Vagina (tissue), 2 donors: ENCODE results near the gene KRT81. TPM values are rescaled to one million over a fixed set of nuclear protein-coding genes. Genes with fewer than 3 reads are reported as not detected.

ENCODE experiments used
- DNase-seq, 2 donors: peaks; one replicate each; pipeline ENCODE4 v3.0.0-alpha.2; 2017; ENCODE audit errors: extremely low spot score in 2 of 2
- H3K27ac ChIP-seq: fragments of 200-600 bp; sonication (generic); one replicate; pipeline ENCODE4 v1.5.1; 2019
- H3K27me3 ChIP-seq: fragments of 200-600 bp; sonication (generic); one replicate; pipeline ENCODE4 v1.5.1; 2019
- H3K36me3 ChIP-seq, 2 donors: fragments of 200-600 bp; sonication (generic); one replicate each; pipeline ENCODE4 v1.5.1; 2017 to 2019
- H3K4me1 ChIP-seq: fragments of 200-600 bp; sonication (generic); one replicate; pipeline ENCODE4 v1.5.1; 2019
- H3K4me3 ChIP-seq, 2 donors: fragments of 200-600 bp; sonication (generic); 1 replicate in 1 of 2; 2 replicates in 1 of 2; pipeline ENCODE4 v1.5.1; 2016 to 2019
- H3K9me3 ChIP-seq: fragments of 200-600 bp; sonication (generic); one replicate; pipeline ENCODE4 v1.5.1; 2019
- POLR2A ChIP-seq, 2 donors: fragments of 450-650 bp; IDR thresholded peaks; one replicate each; pipeline ENCODE4 v1.6.1; 2017; ENCODE audit warnings: antibody characterized with exemption in 2 of 2, mild to moderate bottlenecking in 2 of 2, moderate library complexity in 2 of 2
- POLR2AphosphoS5 ChIP-seq, 2 donors: sonication (generic); formaldehyde crosslinking; IDR thresholded peaks; one replicate each; pipeline ENCODE4 v1.9.0; 2017; ENCODE audit warnings: antibody characterized with exemption in 2 of 2, mild to moderate bottlenecking in 2 of 2, low read depth in 1 of 2; ENCODE audit not compliant: insufficient read depth in 1 of 2
- intact Hi-C: fragments of 100-400 bp; cut with DNase I; formaldehyde crosslinking; loops from one replicate; pipeline ENCODE4 v1.15.1; 2023
- total RNA-seq: library from RNA; depleted of rRNA; stranded (reverse); fragments of >200 nt; gene quantifications from one replicate; pipeline ENCODE4 v1.2.3, GENCODE V29; 2016
- TF ChIP-seq, protein P1 (sequence below), 3 experiments: fragments of 450-650 bp in 2 of 3; fragments of 200-600 bp in 1 of 3; sonication (generic) in 1 of 3; IDR thresholded peaks; one replicate each; pipeline ENCODE4 v1.5.1; 2017 to 2019; ENCODE audit warnings: antibody characterized with exemption in 3 of 3, mild to moderate bottlenecking in 2 of 3, moderate library complexity in 2 of 3

The KRT81 gene
- total RNA-seq, 1 donor from 2014 or later = not detected

- Histone ChIP-seq H3K4me1 (no peaks in the 10 kb centered on the region), H3K4me3 (no peak overlapping the region), H3K36me3 (no peaks in the 10 kb centered on the region), H3K27ac (no peak overlapping the region), H3K9me3 (no peaks in the 10 kb centered on the region), H3K27me3 (no peaks in the 10 kb centered on the region)
- intact Hi-C loops = no loop called here
- TF ChIP-seq POLR2A (IDR thresholded peaks at IDR 0.05) (no peak), POLR2AphosphoS5 (IDR thresholded peaks at IDR 0.05; ENCODE audit: insufficient read depth in 1 of 2, low read depth in 1 of 2) (no peak)
- TF ChIP-seq, protein P1, sequence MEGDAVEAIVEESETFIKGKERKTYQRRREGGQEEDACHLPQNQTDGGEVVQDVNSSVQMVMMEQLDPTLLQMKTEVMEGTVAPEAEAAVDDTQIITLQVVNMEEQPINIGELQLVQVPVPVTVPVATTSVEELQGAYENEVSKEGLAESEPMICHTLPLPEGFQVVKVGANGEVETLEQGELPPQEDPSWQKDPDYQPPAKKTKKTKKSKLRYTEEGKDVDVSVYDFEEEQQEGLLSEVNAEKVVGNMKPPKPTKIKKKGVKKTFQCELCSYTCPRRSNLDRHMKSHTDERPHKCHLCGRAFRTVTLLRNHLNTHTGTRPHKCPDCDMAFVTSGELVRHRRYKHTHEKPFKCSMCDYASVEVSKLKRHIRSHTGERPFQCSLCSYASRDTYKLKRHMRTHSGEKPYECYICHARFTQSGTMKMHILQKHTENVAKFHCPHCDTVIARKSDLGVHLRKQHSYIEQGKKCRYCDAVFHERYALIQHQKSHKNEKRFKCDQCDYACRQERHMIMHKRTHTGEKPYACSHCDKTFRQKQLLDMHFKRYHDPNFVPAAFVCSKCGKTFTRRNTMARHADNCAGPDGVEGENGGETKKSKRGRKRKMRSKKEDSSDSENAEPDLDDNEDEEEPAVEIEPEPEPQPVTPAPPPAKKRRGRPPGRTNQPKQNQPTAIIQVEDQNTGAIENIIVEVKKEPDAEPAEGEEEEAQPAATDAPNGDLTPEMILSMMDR (IDR thresholded peaks at IDR 0.05) = no peak
- no peak for DNase-seq
Measured at GRCh38 chr12:52314511-52314910, 23.2 kb upstream of the KRT81 start.

DNA sequence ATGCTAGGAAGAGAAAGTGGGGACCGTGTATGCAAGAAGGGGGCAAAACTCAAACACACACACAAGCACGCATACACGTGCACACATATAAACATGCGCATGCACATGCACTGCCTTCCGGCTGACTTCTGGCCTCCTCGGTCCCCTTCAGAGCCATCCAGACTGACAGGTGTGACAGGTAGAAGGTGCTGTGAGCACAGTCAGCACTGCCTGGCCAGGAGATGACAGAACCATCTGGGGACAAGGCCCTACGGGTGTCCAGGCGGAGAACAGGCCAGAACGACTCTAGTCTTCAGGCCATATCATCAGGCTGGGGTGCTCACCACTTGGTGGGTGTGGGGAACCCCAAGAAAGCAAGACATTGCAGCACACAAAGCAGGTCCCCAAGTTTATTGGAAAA, 22.6 kb upstream of the KRT81 start:
- H3K9me3 ChIP-seq = no peaks in the 10 kb centered on the region
- no peak for TF ChIP-seq POLR2AphosphoS5 (IDR thresholded peaks at IDR 0.05; ENCODE audit: insufficient read depth in 1 of 2, low read depth in 1 of 2)
- TF ChIP-seq POLR2A (IDR thresholded peaks at IDR 0.05) = no peak
- TF ChIP-seq, protein P1 (IDR thresholded peaks at IDR 0.05) = no peak
- no peak overlapping the region for H3K27ac ChIP-seq
- H3K27me3 ChIP-seq = no peaks in the 10 kb centered on the region
- intact Hi-C loops = no loop called here
- no peaks in the 10 kb centered on the region for H3K4me1 ChIP-seq
- no peaks in the 10 kb centered on the region for H3K36me3 ChIP-seq
- H3K4me3 ChIP-seq = no peak overlapping the region
- DNase-seq = no peak

DNA sequence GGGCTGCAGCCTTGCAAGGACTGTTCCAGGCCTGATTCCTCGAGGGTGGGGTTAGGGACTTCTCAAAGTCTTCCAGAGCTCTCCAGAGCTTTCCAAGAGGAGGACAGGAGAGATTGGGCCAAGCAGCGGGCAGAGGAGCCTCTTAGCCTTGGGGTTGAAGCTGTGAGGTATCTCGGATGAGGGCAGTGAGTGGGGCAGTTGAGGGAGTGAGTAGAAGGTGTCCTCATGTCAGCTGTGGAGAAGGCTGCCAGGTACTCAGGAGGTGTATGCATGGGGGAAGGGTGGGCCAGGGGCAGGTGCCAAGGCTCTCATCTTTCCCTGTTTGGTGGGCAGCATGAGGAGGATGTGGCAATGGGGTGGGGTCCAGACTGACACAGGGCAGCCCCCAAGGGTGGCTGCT, 22.1 kb upstream of the KRT81 start:
- H3K27ac ChIP-seq = no peak overlapping the region
- intact Hi-C loops = no loop called here
- no peak for DNase-seq
- H3K27me3 ChIP-seq = no peaks in the 10 kb centered on the region
- H3K9me3 ChIP-seq = no peaks in the 10 kb centered on the region
- no peak overlapping the region for H3K4me3 ChIP-seq
- no peaks in the 10 kb centered on the region for H3K36me3 ChIP-seq
- H3K4me1 ChIP-seq = peaks cover 4% of the 10 kb centered on the region
- TF ChIP-seq POLR2AphosphoS5 (IDR thresholded peaks at IDR 0.05; ENCODE audit: insufficient read depth in 1 of 2, low read depth in 1 of 2) = no peak
- TF ChIP-seq, protein P1 (IDR thresholded peaks at IDR 0.05) = no peak
- no peak for TF ChIP-seq POLR2A (IDR thresholded peaks at IDR 0.05)

DNA sequence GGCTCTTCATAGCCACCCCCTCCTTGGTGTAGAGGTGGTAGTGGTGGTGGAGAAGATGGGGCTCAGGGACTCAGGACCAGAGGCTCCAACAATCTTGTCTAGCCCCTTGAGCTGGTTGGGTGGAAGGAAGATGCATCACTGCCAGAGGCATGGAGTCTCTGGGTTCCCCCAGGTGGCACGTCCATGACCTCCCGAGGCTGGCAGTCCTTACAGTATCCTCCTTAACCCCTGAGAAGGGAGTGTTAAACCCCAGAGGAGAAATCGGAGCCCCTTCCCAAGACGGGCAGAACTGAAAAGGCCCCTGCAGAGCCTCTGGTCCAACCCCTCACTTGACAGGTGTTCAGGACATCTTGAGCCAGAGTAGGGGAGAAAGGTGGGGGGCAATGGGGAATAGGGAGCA, 20.8 kb upstream of the KRT81 start:
- no peak overlapping the region for H3K27ac ChIP-seq
- H3K4me1 ChIP-seq = peaks cover 11% of the 10 kb centered on the region
- H3K27me3 ChIP-seq = no peaks in the 10 kb centered on the region
- TF ChIP-seq POLR2A (IDR thresholded peaks at IDR 0.05) (no peak), POLR2AphosphoS5 (IDR thresholded peaks at IDR 0.05; ENCODE audit: insufficient read depth in 1 of 2, low read depth in 1 of 2) (no peak)
- TF ChIP-seq, protein P1 (IDR thresholded peaks at IDR 0.05) = no peak
- no peak overlapping the region for H3K4me3 ChIP-seq
- no peak for DNase-seq
- no peaks in the 10 kb centered on the region for H3K36me3 ChIP-seq
- intact Hi-C loops = no loop called here
- H3K9me3 ChIP-seq = no peaks in the 10 kb centered on the region

DNA sequence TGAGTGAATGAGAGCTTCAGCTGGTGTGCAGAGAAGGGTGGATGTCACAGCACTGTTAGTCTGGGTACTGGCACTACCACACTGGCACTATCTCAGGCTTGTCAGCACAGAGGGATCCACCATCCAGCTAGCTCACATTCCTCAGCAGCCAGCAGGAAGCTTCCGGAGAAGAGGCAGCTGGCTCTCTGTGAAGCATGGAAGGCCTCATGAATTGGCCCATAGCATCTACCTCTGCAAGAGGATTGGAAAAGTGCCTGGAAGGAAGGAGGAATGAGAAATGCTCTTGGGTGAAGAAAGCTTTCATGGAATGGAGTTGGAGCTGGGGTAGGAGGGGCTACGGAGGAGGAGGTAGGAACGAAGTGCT, 19.9 kb upstream of the KRT81 start:
- Histone ChIP-seq H3K27ac (no peak overlapping the region), H3K4me1 (peaks cover 11% of the 10 kb centered on the region), H3K4me3 (no peak overlapping the region), H3K27me3 (no peaks in the 10 kb centered on the region), H3K9me3 (no peaks in the 10 kb centered on the region), H3K36me3 (no peaks in the 10 kb centered on the region)
- no peak for DNase-seq
- TF ChIP-seq POLR2A (IDR thresholded peaks at IDR 0.05) = no peak
- TF ChIP-seq, protein P1 (IDR thresholded peaks at IDR 0.05) = no peak
- no peak for TF ChIP-seq POLR2AphosphoS5 (IDR thresholded peaks at IDR 0.05; ENCODE audit: insufficient read depth in 1 of 2, low read depth in 1 of 2)
- intact Hi-C loops = no loop called here
